ENCODE data around the gene IRF2BP1. TPM values are rescaled to one million over a fixed set of nuclear protein-coding genes. Genes with fewer than 3 reads are reported as not detected.

Gene IRF2BP1
- total and polyA plus RNA-seq, 2 donors from 2014 or later: 18.2 to 23.2 TPM

DNA sequence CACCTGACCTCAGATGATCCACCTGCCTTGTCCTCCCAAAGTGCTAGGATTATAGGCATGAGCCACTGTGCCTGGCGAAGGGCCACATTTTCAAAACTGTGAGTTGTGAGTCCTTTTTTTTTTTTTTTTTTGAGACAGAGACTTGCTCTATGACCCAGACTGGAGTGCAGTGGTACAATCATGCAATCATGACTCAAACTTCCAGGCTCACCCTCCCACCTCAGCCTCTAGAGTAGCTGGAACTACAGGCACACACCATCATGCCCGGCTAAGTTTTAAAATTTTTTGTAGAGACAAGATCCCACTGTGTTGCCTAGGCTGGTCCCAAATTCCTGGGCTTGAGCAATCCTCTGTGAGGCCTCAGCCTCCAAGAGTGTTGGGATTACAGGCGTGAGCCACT is 20.3 kb upstream of the IRF2BP1 start:
- FAIRE-seq (no peak), DNase-seq (no peak)
- Histone ChIP-seq H3K27ac (ENCODE audit: low read depth in 2 of 2, low read length in 2 of 2) (no peak overlapping the region), H3K9me3 (ENCODE audit: control insufficient read depth in 2 of 3, insufficient read depth in 1 of 3, low read length in 3 of 3) (no peaks in the 10 kb centered on the region), H3K27me3 (ENCODE audit: control insufficient read depth, insufficient read depth, low read length) (no peaks in the 10 kb centered on the region), H3K36me3 (ENCODE audit: control insufficient read depth in 2 of 3, insufficient read depth in 3 of 3, low read length in 3 of 3) (no peaks in the 10 kb centered on the region), H3K4me1 (ENCODE audit: control insufficient read depth in 2 of 3, insufficient read depth in 2 of 3, low read depth in 1 of 3, low read length in 3 of 3) (peaks cover 0 to 9% (median 0%) of the 10 kb centered on the region in 3 donors), H3K4me3 (ENCODE audit: low read length in 3 of 3) (no peak overlapping the region), H3K9ac (ENCODE audit: low read length in 3 of 3) (no peak overlapping the region)
- intact Hi-C loops (cut with DNase I): no loop called here
- TF ChIP-seq, protein P1, sequence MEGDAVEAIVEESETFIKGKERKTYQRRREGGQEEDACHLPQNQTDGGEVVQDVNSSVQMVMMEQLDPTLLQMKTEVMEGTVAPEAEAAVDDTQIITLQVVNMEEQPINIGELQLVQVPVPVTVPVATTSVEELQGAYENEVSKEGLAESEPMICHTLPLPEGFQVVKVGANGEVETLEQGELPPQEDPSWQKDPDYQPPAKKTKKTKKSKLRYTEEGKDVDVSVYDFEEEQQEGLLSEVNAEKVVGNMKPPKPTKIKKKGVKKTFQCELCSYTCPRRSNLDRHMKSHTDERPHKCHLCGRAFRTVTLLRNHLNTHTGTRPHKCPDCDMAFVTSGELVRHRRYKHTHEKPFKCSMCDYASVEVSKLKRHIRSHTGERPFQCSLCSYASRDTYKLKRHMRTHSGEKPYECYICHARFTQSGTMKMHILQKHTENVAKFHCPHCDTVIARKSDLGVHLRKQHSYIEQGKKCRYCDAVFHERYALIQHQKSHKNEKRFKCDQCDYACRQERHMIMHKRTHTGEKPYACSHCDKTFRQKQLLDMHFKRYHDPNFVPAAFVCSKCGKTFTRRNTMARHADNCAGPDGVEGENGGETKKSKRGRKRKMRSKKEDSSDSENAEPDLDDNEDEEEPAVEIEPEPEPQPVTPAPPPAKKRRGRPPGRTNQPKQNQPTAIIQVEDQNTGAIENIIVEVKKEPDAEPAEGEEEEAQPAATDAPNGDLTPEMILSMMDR (IDR thresholded peaks at IDR 0.05; ENCODE audit: borderline replicate concordance, extremely low read depth, insufficient read depth): no peak

DNA sequence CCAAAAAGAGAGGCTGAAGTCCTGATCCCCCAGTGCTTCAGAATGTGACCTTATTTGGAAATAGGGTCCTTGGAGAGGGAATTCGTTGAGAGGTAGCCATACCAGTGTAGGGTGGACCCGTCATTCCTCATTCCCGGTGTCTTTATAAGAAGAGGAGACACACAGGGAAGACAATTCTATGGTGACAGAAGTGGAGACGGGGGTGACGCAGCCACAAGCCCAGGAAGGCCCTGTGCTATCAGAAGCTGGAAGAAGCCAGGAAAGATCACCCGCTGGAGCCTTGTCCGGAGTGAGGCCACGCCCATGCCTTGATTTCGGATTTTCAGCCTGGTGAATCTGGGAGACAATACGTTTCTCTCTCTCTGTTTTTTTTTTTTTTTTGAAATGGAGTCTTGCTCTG is 19.1 kb upstream of the IRF2BP1 start:
- TF ChIP-seq, protein P1 (IDR thresholded peaks at IDR 0.05; ENCODE audit: borderline replicate concordance, extremely low read depth, insufficient read depth): no peak
- Histone ChIP-seq H3K27me3 (ENCODE audit: control insufficient read depth, insufficient read depth, low read length) (no peaks in the 10 kb centered on the region), H3K36me3 (ENCODE audit: control insufficient read depth in 2 of 3, insufficient read depth in 3 of 3, low read length in 3 of 3) (no peaks in the 10 kb centered on the region), H3K27ac (ENCODE audit: low read depth in 2 of 2, low read length in 2 of 2) (no peak overlapping the region), H3K9me3 (ENCODE audit: control insufficient read depth in 2 of 3, insufficient read depth in 1 of 3, low read length in 3 of 3) (no peaks in the 10 kb centered on the region), H3K4me1 (ENCODE audit: control insufficient read depth in 2 of 3, insufficient read depth in 2 of 3, low read depth in 1 of 3, low read length in 3 of 3) (peaks cover 0 to 17% (median 0%) of the 10 kb centered on the region in 3 donors), H3K9ac (ENCODE audit: low read length in 3 of 3) (no peak overlapping the region), H3K4me3 (ENCODE audit: low read length in 3 of 3) (no peak overlapping the region)
- DNase-seq (no peak), FAIRE-seq (no peak)
- intact Hi-C loops (cut with DNase I): no loop called here

GRCh38 chr19:45902651-45903625 is 17.0 kb upstream of the IRF2BP1 start:
- DNase-seq (peak; percentile 99), FAIRE-seq (no peak)
- H3K36me3 ChIP-seq (ENCODE audit: control insufficient read depth in 2 of 3, insufficient read depth in 3 of 3, low read length in 3 of 3): peaks cover 0 to 6% (median 4%) of the 10 kb centered on the region in 3 donors
- TF ChIP-seq, protein P1 (IDR thresholded peaks at IDR 0.05; ENCODE audit: borderline replicate concordance, extremely low read depth, insufficient read depth): no peak
- peak overlapping the region; percentile 65 to 73 for H3K27ac ChIP-seq (ENCODE audit: low read depth in 2 of 2, low read length in 2 of 2)
- H3K9ac ChIP-seq (ENCODE audit: low read length in 3 of 3): peak overlapping the region; percentile 34 to 69 (median 49)
- intact Hi-C loops (cut with DNase I): no loop called here
- H3K9me3 ChIP-seq (ENCODE audit: control insufficient read depth in 2 of 3, insufficient read depth in 1 of 3, low read length in 3 of 3): no peaks in the 10 kb centered on the region
- peak overlapping the region; percentile 67 to 89 (median 85) for H3K4me3 ChIP-seq (ENCODE audit: low read length in 3 of 3)
- H3K27me3 ChIP-seq (ENCODE audit: control insufficient read depth, insufficient read depth, low read length): no peaks in the 10 kb centered on the region
- H3K4me1 ChIP-seq (ENCODE audit: control insufficient read depth in 2 of 3, insufficient read depth in 2 of 3, low read depth in 1 of 3, low read length in 3 of 3): peaks cover 0 to 20% (median 0%) of the 10 kb centered on the region in 3 donors

Data from kidney (tissue), 14 donors.